Endothelial cell of umbilical vein (primary cell): ENCODE data around the gene CSMD2.

ENCODE experiments used
- CTCF ChIP-seq, 2 donors: IDR thresholded peaks; 1 replicate in 1 of 2; 2 replicates in 1 of 2; pipeline ENCODE4 v1.5.1; 2011; ENCODE audit warnings: low read length in 2 of 2, mild to moderate bottlenecking in 2 of 2, moderate library complexity in 2 of 2, control low read depth in 1 of 2, inconsistent platforms in 1 of 2, low read depth in 1 of 2; ENCODE audit not compliant: insufficient read depth in 1 of 2; ENCODE audit errors: extremely low read depth in 1 of 2
- EZH2 ChIP-seq: IDR thresholded peaks from 2 replicates; pipeline ENCODE4 v1.6.1; 2012; ENCODE audit warnings: borderline replicate concordance, low read depth, mild to moderate bottlenecking, moderate library complexity, low read length, inconsistent platforms; ENCODE audit not compliant: severe bottlenecking

GRCh38 chr1:34005309-34005708 is 159.7 kb downstream of the CSMD2 start:
- TF ChIP-seq CTCF (IDR thresholded peaks at IDR 0.05; ENCODE audit: extremely low read depth in 1 of 2, insufficient read depth in 1 of 2, low read depth in 1 of 2, low read length in 2 of 2) (no peak), EZH2 (no peak)
